Measurements from ENCODE around the gene THEMIS. TPM values are rescaled to one million over a fixed set of nuclear protein-coding genes. Genes with fewer than 3 reads are reported as not detected.

THEMIS gene
- total RNA-seq, 3 donors from 2014 or later = 0.96 to 2.6 (median 1.3) TPM

DNA sequence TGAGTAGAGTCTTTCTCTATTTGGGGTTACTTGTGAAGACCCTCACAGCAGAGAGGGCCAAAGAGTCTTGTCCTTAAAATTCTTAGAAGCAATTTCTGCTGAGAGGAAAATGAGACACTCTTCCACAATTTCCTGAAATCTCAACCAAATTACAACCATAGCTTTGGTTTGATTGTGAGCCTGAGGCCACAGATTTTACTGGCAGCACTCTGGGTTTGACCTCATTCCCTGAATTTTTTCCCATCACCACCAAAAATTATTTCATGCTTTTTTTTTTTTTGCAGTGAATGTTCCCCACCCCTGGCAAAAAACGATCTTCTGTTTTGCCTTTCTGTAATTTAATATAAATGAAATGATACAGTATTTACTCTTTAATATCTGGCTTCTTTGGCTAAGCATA, 125.5 kb downstream of the THEMIS start:
- H3K4me1 ChIP-seq = no peaks in the 10 kb centered on the region

DNA sequence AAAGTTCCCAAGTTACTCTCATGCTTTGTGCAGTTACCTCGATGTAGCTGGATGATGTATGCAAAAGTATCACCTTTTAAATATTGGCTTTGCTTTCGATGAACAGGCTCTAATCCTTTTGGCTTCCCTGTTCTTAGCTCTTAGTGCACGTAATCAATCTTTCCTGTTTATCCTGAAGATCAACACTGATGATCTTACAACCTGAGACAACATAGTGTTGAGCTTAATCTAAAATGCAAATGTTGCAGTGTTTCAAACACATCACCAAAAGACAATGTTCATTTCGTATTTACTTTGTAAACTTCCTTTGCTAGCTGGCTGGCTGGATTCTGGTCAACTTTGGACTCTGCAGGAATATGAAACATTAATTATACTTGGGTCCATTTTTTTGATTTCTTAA, 132.1 kb downstream of the THEMIS start:
- no peaks in the 10 kb centered on the region for H3K9me3 ChIP-seq
- no peaks in the 10 kb centered on the region for H3K36me3 ChIP-seq
- no peak overlapping the region for H3K4me3 ChIP-seq
- TF ChIP-seq POLR2A (IDR thresholded peaks at IDR 0.05) (no peak), POLR2AphosphoS5 (IDR thresholded peaks at IDR 0.05) (no peak)
- TF ChIP-seq, protein P1, sequence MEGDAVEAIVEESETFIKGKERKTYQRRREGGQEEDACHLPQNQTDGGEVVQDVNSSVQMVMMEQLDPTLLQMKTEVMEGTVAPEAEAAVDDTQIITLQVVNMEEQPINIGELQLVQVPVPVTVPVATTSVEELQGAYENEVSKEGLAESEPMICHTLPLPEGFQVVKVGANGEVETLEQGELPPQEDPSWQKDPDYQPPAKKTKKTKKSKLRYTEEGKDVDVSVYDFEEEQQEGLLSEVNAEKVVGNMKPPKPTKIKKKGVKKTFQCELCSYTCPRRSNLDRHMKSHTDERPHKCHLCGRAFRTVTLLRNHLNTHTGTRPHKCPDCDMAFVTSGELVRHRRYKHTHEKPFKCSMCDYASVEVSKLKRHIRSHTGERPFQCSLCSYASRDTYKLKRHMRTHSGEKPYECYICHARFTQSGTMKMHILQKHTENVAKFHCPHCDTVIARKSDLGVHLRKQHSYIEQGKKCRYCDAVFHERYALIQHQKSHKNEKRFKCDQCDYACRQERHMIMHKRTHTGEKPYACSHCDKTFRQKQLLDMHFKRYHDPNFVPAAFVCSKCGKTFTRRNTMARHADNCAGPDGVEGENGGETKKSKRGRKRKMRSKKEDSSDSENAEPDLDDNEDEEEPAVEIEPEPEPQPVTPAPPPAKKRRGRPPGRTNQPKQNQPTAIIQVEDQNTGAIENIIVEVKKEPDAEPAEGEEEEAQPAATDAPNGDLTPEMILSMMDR (IDR thresholded peaks at IDR 0.05) = no peak
- intact Hi-C loops (cut with DNase I; ENCODE audit: low total_unique reads) = no loop called here
- H3K27me3 ChIP-seq = no peaks in the 10 kb centered on the region
- no peaks in the 10 kb centered on the region for H3K4me1 ChIP-seq
- no peak for DNase-seq (ENCODE audit: low spot score in 2 of 2)
- no peak overlapping the region for H3K27ac ChIP-seq

More for the DNA sequence above, 125.5 kb downstream of the THEMIS start:
- H3K27me3 ChIP-seq = no peaks in the 10 kb centered on the region
- DNase-seq (ENCODE audit: low spot score in 2 of 2) = no peak
- H3K4me3 ChIP-seq = no peak overlapping the region
- H3K27ac ChIP-seq = no peak overlapping the region
- intact Hi-C loops (cut with DNase I; ENCODE audit: low total_unique reads) = no loop called here
- no peaks in the 10 kb centered on the region for H3K36me3 ChIP-seq
- no peak for TF ChIP-seq POLR2A (IDR thresholded peaks at IDR 0.05)
- H3K9me3 ChIP-seq = no peaks in the 10 kb centered on the region

DNA sequence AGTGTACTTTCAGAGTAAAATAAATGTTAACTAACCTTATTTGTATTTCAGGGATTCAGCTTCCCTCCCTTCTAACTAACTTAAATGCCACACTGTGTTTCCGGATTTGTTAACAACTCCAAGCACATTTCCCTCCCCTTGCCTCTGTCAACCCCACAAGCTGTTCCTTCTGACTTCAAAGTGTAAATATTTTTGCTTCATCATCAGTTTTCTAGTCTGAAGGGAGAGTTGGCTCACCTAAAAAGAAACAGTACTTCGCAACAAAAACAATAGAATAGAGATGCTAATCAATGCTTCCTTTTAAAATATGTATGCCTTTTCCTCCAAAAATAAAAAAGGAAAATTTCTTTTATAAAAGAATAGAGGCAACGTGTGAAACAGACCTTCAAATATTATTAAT, 132.6 kb downstream of the THEMIS start:
- intact Hi-C loops (cut with DNase I; ENCODE audit: low total_unique reads) = no loop called here

DNA sequence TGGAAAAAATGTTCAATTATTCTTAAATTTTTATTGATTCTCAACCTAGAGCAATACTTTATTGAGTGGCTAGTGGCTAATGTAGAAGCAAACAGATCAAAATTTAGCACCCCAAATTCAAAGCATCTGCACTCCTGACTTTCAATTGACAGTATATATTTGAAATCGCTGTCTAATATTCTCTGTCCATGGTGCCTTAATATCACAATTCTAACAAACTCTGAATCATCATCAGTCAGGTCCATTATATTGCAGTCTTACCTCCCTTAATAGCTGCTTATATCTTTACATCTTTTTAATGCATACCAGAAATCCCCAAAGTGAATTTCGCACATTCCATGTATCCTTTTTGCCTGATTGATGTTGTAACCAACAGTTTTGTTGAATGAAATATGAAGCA, 134.9 kb downstream of the THEMIS start:
- TF ChIP-seq POLR2AphosphoS5 (IDR thresholded peaks at IDR 0.05) (no peak), POLR2A (IDR thresholded peaks at IDR 0.05) (no peak)
- TF ChIP-seq, protein P1 (IDR thresholded peaks at IDR 0.05) = no peak
- no peak for DNase-seq (ENCODE audit: low spot score in 2 of 2)
- Histone ChIP-seq H3K9me3 (no peaks in the 10 kb centered on the region), H3K36me3 (no peaks in the 10 kb centered on the region), H3K27ac (no peak overlapping the region), H3K4me3 (no peak overlapping the region), H3K4me1 (no peaks in the 10 kb centered on the region), H3K27me3 (no peaks in the 10 kb centered on the region)
- intact Hi-C loops (cut with DNase I; ENCODE audit: low total_unique reads) = no loop called here

More for the DNA sequence above, 132.6 kb downstream of the THEMIS start:
- Histone ChIP-seq H3K9me3 (no peaks in the 10 kb centered on the region), H3K27me3 (no peaks in the 10 kb centered on the region), H3K27ac (no peak overlapping the region), H3K4me1 (no peaks in the 10 kb centered on the region), H3K36me3 (no peaks in the 10 kb centered on the region), H3K4me3 (no peak overlapping the region)
- TF ChIP-seq POLR2A (IDR thresholded peaks at IDR 0.05) (no peak), POLR2AphosphoS5 (IDR thresholded peaks at IDR 0.05) (no peak)
- TF ChIP-seq, protein P1 (IDR thresholded peaks at IDR 0.05) = no peak
- no peak for DNase-seq (ENCODE audit: low spot score in 2 of 2)

DNA sequence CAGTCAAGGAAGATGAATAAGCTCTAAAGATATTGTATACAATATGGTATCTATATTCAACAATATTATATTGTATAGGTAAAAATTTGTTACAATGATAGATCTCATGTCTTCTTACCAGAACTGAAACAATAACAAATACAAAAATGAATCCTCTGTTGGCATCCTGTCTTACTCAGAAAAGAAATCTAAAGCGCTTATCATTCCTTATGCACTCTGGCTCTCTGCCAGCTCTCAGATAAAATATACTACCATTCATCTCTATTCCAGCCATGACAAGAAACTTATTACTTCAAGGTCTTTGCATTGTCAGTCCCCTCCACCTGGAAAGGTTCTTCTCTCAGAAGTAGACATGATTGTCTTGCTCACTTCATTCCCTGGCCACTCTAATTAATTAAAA, 138.6 kb downstream of the THEMIS start:
- no peaks in the 10 kb centered on the region for H3K4me1 ChIP-seq
- H3K27me3 ChIP-seq = no peaks in the 10 kb centered on the region
- no peak overlapping the region for H3K4me3 ChIP-seq
- TF ChIP-seq, protein P1 (IDR thresholded peaks at IDR 0.05) = no peak
- TF ChIP-seq POLR2A (IDR thresholded peaks at IDR 0.05) (no peak), POLR2AphosphoS5 (IDR thresholded peaks at IDR 0.05) (no peak)
- DNase-seq (ENCODE audit: low spot score in 2 of 2) = no peak
- no peaks in the 10 kb centered on the region for H3K9me3 ChIP-seq
- H3K36me3 ChIP-seq = no peaks in the 10 kb centered on the region
- intact Hi-C loops (cut with DNase I; ENCODE audit: low total_unique reads) = no loop called here
- no peak overlapping the region for H3K27ac ChIP-seq

DNA sequence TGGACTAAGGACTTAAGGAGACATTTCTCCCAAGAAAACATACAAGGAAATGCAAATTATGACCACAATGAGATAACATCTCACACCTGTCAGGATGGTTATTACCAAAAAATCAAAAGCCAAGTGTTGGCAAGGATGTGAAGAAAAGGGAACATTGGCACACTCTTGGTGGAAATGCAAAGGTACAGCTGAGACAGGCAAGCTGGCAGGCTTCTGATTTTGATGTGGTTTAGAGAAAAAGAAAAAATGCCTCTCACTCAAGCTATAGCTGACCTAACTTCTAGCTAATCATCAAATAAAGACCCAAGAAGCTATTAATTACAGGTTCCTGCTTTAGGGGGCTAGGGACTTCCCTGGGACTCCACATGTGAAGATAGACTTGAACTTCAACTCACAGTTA, 139.8 kb downstream of the THEMIS start:
- DNase-seq (ENCODE audit: low spot score in 2 of 2) = no peak
- H3K4me1 ChIP-seq = no peaks in the 10 kb centered on the region
- H3K27me3 ChIP-seq = no peaks in the 10 kb centered on the region
- TF ChIP-seq POLR2AphosphoS5 (IDR thresholded peaks at IDR 0.05) (no peak), POLR2A (IDR thresholded peaks at IDR 0.05) (no peak)
- TF ChIP-seq, protein P1 (IDR thresholded peaks at IDR 0.05) = no peak
- H3K27ac ChIP-seq = no peak overlapping the region
- H3K9me3 ChIP-seq = no peaks in the 10 kb centered on the region
- H3K4me3 ChIP-seq = no peak overlapping the region
- H3K36me3 ChIP-seq = no peaks in the 10 kb centered on the region
- intact Hi-C loops (cut with DNase I; ENCODE audit: low total_unique reads) = no loop called here
